ENCODE results near the gene TSBP1.

DNA sequence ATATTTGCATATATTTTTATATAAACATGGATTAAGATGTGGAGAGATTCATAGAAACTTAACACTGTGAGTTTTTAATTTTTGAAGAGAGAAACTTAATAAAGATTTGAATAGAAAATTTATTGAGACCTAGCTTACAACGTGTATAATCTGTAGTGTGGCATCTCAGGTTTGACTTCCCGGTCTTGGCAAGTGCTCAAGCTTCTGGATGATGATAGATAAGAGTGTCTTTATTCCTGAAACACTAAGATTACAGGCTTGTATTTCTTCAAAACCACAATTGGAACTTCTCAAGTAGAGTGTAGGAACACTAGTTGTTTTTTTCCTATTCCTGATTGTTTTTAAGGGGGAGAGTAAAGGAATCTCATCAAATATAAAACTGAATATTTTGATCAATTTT is 83.3 kb downstream of the TSBP1 start:
- TF ChIP-seq CTCF (conservative IDR thresholded peaks at IDR 0.05 in 1 of 2, IDR thresholded peaks at IDR 0.05 in 1 of 2; ENCODE audit: extremely low read depth in 1 of 2, insufficient read depth in 1 of 2, low read depth in 1 of 2, low read length in 2 of 2), result no peak
- TF ChIP-seq EZH2 (IDR thresholded peaks at IDR 0.05; ENCODE audit: borderline replicate concordance, low read length), result no peak
